SKM-1 (cell line): ENCODE measurements around the gene TM6SF1.

Source experiments
- DNase-seq: peaks from one replicate; lab custom pipeline; 2025; ENCODE audit not compliant: unreplicated experiment; lab: John Stamatoyannopoulos, UW

TM6SF1 gene

GRCh38 chr15:83170474-83171165, 63.2 kb downstream of the TM6SF1 start:
- DNase-seq, result no peak

DNA sequence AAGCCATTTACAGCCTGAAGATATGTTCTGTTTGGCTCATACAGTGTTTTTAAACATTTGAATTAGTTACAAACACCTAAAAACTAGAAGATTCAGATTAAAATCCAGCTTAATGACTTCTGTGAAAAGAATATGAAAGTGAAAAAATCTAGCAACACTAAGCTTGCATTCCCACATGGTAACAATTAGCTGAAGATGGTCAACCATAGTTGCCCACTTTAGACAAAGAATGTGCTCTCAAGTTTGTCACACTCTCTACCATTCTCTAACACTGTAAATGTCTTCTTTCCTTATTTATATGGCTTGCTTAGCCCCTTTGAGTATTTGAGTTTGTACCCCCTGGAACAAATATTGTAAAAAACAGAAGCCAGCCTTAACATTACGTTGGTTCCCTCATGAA, 67.4 kb downstream of the TM6SF1 start:
- DNase-seq, result no peak

GRCh38 chr15:83178390-83178789, 70.9 kb downstream of the TM6SF1 start:
- DNase-seq, result no peak

DNA sequence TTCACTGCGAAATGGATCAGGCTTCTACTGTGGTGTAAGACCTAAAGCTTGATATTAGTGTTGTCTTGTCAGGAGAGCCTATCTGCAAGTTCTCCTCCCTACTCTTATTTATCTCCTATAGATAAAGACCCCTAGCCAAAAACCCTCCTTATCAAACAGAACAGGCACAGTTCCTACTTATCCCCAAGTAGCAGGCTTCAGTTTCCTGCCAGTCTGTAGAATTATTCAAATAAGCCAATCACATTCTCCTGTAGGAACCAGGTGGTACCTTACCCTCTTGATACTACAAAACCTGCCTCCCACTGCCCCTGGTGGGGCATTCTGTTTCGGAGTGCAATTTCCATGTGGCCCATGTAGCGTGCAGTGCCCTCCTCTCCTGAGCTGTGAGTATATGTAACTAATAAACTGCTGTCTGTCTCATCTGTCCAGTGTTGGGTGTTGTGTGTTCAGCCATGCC, 71.5 kb downstream of the TM6SF1 start:
- DNase-seq, result no peak

- DNase-seq, result no peak
Observed at GRCh38 chr15:83185561-83185960, 78.1 kb downstream of the TM6SF1 start.
